Endothelial cell of umbilical vein (primary cell): ENCODE results near the gene TXNRD1.

Source experiments
- CTCF ChIP-seq, 2 donors: IDR thresholded peaks; 1 replicate in 1 of 2; 2 replicates in 1 of 2; pipeline ENCODE4 v1.5.1; 2011; ENCODE audit warnings: low read length in 2 of 2, mild to moderate bottlenecking in 2 of 2, moderate library complexity in 2 of 2, control low read depth in 1 of 2, inconsistent platforms in 1 of 2, low read depth in 1 of 2; ENCODE audit not compliant: insufficient read depth in 1 of 2; ENCODE audit errors: extremely low read depth in 1 of 2
- EZH2 ChIP-seq: IDR thresholded peaks from 2 replicates; pipeline ENCODE4 v1.6.1; 2012; ENCODE audit warnings: borderline replicate concordance, low read depth, mild to moderate bottlenecking, moderate library complexity, low read length, inconsistent platforms; ENCODE audit not compliant: severe bottlenecking
- FOS ChIP-seq: IDR thresholded peaks from 2 replicates; pipeline ENCODE4 v1.6.1; 2011; ENCODE audit warnings: mild to moderate bottlenecking, low read length, moderate library complexity, borderline replicate concordance; ENCODE audit not compliant: insufficient read depth
- GATA2 ChIP-seq: IDR thresholded peaks from 2 replicates; pipeline ENCODE4 v1.7.0; 2011; ENCODE audit warnings: low read depth, mild to moderate bottlenecking, moderate library complexity, mixed read lengths, low read length; ENCODE audit not compliant: insufficient read length, insufficient read depth
- JUN ChIP-seq: IDR thresholded peaks from 2 replicates; pipeline ENCODE4 v1.6.1; 2011; ENCODE audit warnings: borderline replicate concordance, low read depth; ENCODE audit not compliant: insufficient read length, insufficient read depth
- MYC ChIP-seq: IDR thresholded peaks from one replicate; pipeline ENCODE4 v1.6.1; 2011; ENCODE audit warnings: mild to moderate bottlenecking, low read depth, low read length
- POLR2A ChIP-seq: IDR thresholded peaks from 2 replicates; pipeline ENCODE4 v1.6.1; 2012; ENCODE audit warnings: low read depth, mild to moderate bottlenecking, control low read depth, low read length
- POLR2AphosphoS5 ChIP-seq: IDR thresholded peaks from 2 replicates; pipeline ENCODE4 v1.6.1; 2012; ENCODE audit warnings: low read depth, mild to moderate bottlenecking, control low read depth, low read length, moderate library complexity; ENCODE audit not compliant: insufficient read depth

- TF ChIP-seq CTCF (IDR thresholded peaks at IDR 0.05; ENCODE audit: extremely low read depth in 1 of 2, insufficient read depth in 1 of 2, low read depth in 1 of 2, low read length in 2 of 2) (no peak), POLR2A (no peak), POLR2AphosphoS5 (no peak), JUN (no peak), MYC (no peak), FOS (no peak), EZH2 (no peak), GATA2 (no peak)
Observed at GRCh38 chr12:104189915-104190555, 25.5 kb upstream of the TXNRD1 start.
